Neural cell (in vitro differentiated cells): ENCODE measurements around the gene FAM204A.
A peak's percentile ranks its signal among the peaks of the same experiment; 100 is the strongest.

Experiments used
- CTCF ChIP-seq: fragments of 450-650 bp; IDR thresholded peaks from 2 replicates; pipeline ENCODE4 v1.5.1; 2014; ENCODE audit warnings: antibody characterized with exemption, mild to moderate bottlenecking, moderate library complexity; ENCODE audit not compliant: poor library complexity, severe bottlenecking
- EP300 ChIP-seq: fragments of 450-650 bp; conservative IDR thresholded peaks from 2 replicates; pipeline ENCODE4 v1.6.1; 2014; ENCODE audit warnings: antibody characterized with exemption, mild to moderate bottlenecking, moderate library complexity; ENCODE audit not compliant: poor library complexity, severe bottlenecking
- EZH2 ChIP-seq: fragments of 200-600, 300-800 bp; shearing (Covaris generic), sonication (generic); IDR thresholded peaks from 2 replicates; pipeline ENCODE4 v1.6.1; 2014; ENCODE audit warnings: antibody characterized with exemption, low read length, borderline replicate concordance, mild to moderate bottlenecking; ENCODE audit not compliant: insufficient read depth, poor library complexity, severe bottlenecking
- MXI1 ChIP-seq: fragments of 450-650 bp; conservative IDR thresholded peaks from 2 replicates; pipeline ENCODE4 v1.6.1; 2014; ENCODE audit warnings: antibody characterized with exemption, mild to moderate bottlenecking; ENCODE audit not compliant: poor library complexity, severe bottlenecking
- POLR2AphosphoS5 ChIP-seq: IDR thresholded peaks from 2 replicates; pipeline ENCODE4 v1.6.1; 2012
- RAD21 ChIP-seq: fragments of 450-650 bp; conservative IDR thresholded peaks from 2 replicates; pipeline ENCODE4 v1.6.1; 2014; ENCODE audit warnings: antibody characterized with exemption, mild to moderate bottlenecking, moderate library complexity
- SMC3 ChIP-seq: fragments of 450-650 bp; conservative IDR thresholded peaks from 2 replicates; pipeline ENCODE4 v1.6.1; 2014; ENCODE audit warnings: antibody characterized with exemption, mild to moderate bottlenecking, moderate library complexity; ENCODE audit not compliant: poor library complexity
- TAF1 ChIP-seq: IDR thresholded peaks from 2 replicates; pipeline ENCODE4 v1.6.1; 2012; ENCODE audit warnings: low read depth
- TF ChIP-seq, protein P1 (sequence below): IDR thresholded peaks from 2 replicates; pipeline ENCODE4 v1.6.1; 2012; ENCODE audit warnings: borderline replicate concordance

GRCh38 chr10:118259288-118259906 is 82.7 kb downstream of the FAM204A start:
- TF ChIP-seq TAF1 (no peak), CTCF (peak; percentile 59), EP300 (no peak), RAD21 (no peak), SMC3 (no peak), EZH2 (no peak), POLR2AphosphoS5 (no peak), MXI1 (no peak)
- TF ChIP-seq, protein P1, sequence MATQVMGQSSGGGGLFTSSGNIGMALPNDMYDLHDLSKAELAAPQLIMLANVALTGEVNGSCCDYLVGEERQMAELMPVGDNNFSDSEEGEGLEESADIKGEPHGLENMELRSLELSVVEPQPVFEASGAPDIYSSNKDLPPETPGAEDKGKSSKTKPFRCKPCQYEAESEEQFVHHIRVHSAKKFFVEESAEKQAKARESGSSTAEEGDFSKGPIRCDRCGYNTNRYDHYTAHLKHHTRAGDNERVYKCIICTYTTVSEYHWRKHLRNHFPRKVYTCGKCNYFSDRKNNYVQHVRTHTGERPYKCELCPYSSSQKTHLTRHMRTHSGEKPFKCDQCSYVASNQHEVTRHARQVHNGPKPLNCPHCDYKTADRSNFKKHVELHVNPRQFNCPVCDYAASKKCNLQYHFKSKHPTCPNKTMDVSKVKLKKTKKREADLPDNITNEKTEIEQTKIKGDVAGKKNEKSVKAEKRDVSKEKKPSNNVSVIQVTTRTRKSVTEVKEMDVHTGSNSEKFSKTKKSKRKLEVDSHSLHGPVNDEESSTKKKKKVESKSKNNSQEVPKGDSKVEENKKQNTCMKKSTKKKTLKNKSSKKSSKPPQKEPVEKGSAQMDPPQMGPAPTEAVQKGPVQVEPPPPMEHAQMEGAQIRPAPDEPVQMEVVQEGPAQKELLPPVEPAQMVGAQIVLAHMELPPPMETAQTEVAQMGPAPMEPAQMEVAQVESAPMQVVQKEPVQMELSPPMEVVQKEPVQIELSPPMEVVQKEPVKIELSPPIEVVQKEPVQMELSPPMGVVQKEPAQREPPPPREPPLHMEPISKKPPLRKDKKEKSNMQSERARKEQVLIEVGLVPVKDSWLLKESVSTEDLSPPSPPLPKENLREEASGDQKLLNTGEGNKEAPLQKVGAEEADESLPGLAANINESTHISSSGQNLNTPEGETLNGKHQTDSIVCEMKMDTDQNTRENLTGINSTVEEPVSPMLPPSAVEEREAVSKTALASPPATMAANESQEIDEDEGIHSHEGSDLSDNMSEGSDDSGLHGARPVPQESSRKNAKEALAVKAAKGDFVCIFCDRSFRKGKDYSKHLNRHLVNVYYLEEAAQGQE = no peak
